ENCODE results near the gene KHK.

- TF ChIP-seq CTCF (IDR thresholded peaks at IDR 0.05; ENCODE audit: low read depth, low read length, poor library complexity, severe bottlenecking) (no peak), EZH2phosphoT487 (IDR thresholded peaks at IDR 0.05; ENCODE audit: borderline replicate concordance, low read length) (no peak)
Observed at GRCh38 chr2:27087823-27088410, 1.3 kb downstream of the KHK start.

Measured in DOHH2 (cell line).